Kidney (tissue), 14 donors: Measurements from ENCODE around the gene GRIK2. TPM values are rescaled to one million over a fixed set of nuclear protein-coding genes. Genes with fewer than 3 reads are reported as not detected.

ENCODE experiments used
- DNase-seq, 5 donors: peaks; one replicate each; pipeline ENCODE4 v3.0.0-alpha.2; 2013 to 2020
- FAIRE-seq: peaks from 2 replicates; lab custom pipeline; 2012; peaks lifted over from hg19 to GRCh38; lab: Jason Lieb, UNC
- H3K27ac ChIP-seq, 2 donors: one replicate each; pipeline ENCODE4 v1.7.0; 2013; ENCODE audit warnings: low read depth in 2 of 2, low read length in 2 of 2, inconsistent platforms in 1 of 2
- H3K27me3 ChIP-seq: one replicate; pipeline ENCODE4 v1.7.1; 2013; ENCODE audit warnings: low read length, inconsistent platforms; ENCODE audit not compliant: control insufficient read depth, insufficient read depth
- H3K36me3 ChIP-seq, 3 donors: one replicate each; pipeline versions ENCODE4 v1.7.0 to v1.7.1; 2013; ENCODE audit warnings: low read length in 3 of 3, control low read depth in 1 of 3, inconsistent platforms in 1 of 3; ENCODE audit not compliant: insufficient read depth in 3 of 3, control insufficient read depth in 2 of 3
- H3K4me1 ChIP-seq, 3 donors: one replicate each; pipeline versions ENCODE4 v1.7.0 to v1.7.1; 2013; ENCODE audit warnings: low read length in 3 of 3, inconsistent platforms in 1 of 3, low read depth in 1 of 3; ENCODE audit not compliant: control insufficient read depth in 2 of 3, insufficient read depth in 2 of 3
- H3K4me3 ChIP-seq, 3 donors: one replicate each; pipeline versions ENCODE4 v1.7.0 to v1.8.1; 2013; ENCODE audit warnings: low read length in 3 of 3, control low read depth in 1 of 3, inconsistent platforms in 1 of 3
- H3K9ac ChIP-seq, 3 donors: one replicate each; pipeline versions ENCODE4 v1.7.0 to v1.7.1; 2013; ENCODE audit warnings: low read length in 3 of 3, control low read depth in 1 of 3, inconsistent platforms in 1 of 3
- H3K9me3 ChIP-seq, 3 donors: one replicate each; pipeline versions ENCODE4 v1.7.0 to v1.7.1; 2013; ENCODE audit warnings: low read length in 3 of 3, control low read depth in 1 of 3, inconsistent platforms in 1 of 3; ENCODE audit not compliant: control insufficient read depth in 2 of 3, insufficient read depth in 1 of 3
- CTCF ChIP-seq: IDR thresholded peaks from 3 replicates; pipeline ENCODE4 v1.5.1; 2012; ENCODE audit warnings: mild to moderate bottlenecking, moderate library complexity, borderline replicate concordance; ENCODE audit not compliant: insufficient read depth; ENCODE audit errors: extremely low read depth
- intact Hi-C: fragments of 100-400 bp; cut with DNase I; formaldehyde crosslinking; loops from one replicate; pipeline ENCODE4 v1.11.1; 2022
- polyA plus RNA-seq: library from polyadenylated mRNA; stranded (reverse); fragments of 350-450 nt; fragmentation: Illumina TruSeq; extraction: RNeasy Lipid Tissue Mini Kit (QIAGEN cat#74804); gene quantifications from one replicate; pipeline ENCODE4 v1.2.3, GENCODE V29; 2014; ENCODE audit warnings: low read depth, low replicate concordance; ENCODE audit not compliant: insufficient read depth
- total RNA-seq: library from RNA; stranded (reverse); fragmentation: NEBNext Ultra II Directional; extraction: Animal tissue kit (Norgen Biotek cat#: 25700); gene quantifications from one replicate; pipeline ENCODE4 v1.2.1, GENCODE V29; 2021
- donor health status: control.
- donor health status: control.
- donor health status: control.
- donor health status: control.
- donor health status: control.
- donor health status: DM: yes; HTN: yes; CAD: no.
- donor health status: Normal renal cell carcinoma (clear cell type).

Gene GRIK2
- total and polyA plus RNA-seq, 2 donors from 2014 or later = 0.82 to 1.4 TPM

GRCh38 chr6:101450901-101451300 lies 57.4 kb downstream of the GRIK2 start:
- H3K9ac ChIP-seq = no peak overlapping the region
- TF ChIP-seq CTCF = no peak
- no peaks in the 10 kb centered on the region for H3K36me3 ChIP-seq
- no peak overlapping the region for H3K27ac ChIP-seq
- H3K4me3 ChIP-seq = no peak overlapping the region
- H3K27me3 ChIP-seq = no peaks in the 10 kb centered on the region
- intact Hi-C loops = no loop called here
- H3K9me3 ChIP-seq = no peaks in the 10 kb centered on the region
- peaks cover 0 to 2% (median 0%) of the 10 kb centered on the region in 3 donors for H3K4me1 ChIP-seq
- FAIRE-seq (no peak), DNase-seq (no peak)

GRCh38 chr6:101451981-101452380 lies 58.5 kb downstream of the GRIK2 start:
- no peak for FAIRE-seq
- no peak for TF ChIP-seq CTCF

GRCh38 chr6:101453221-101453620 lies 59.7 kb downstream of the GRIK2 start:
- no peaks in the 10 kb centered on the region for H3K27me3 ChIP-seq
- H3K9me3 ChIP-seq = no peaks in the 10 kb centered on the region
- H3K9ac ChIP-seq = no peak overlapping the region
- peaks cover 0 to 2% (median 0%) of the 10 kb centered on the region in 3 donors for H3K4me1 ChIP-seq
- DNase-seq (no peak), FAIRE-seq (no peak)
- H3K27ac ChIP-seq = no peak overlapping the region
- TF ChIP-seq CTCF = no peak
- H3K4me3 ChIP-seq = no peak overlapping the region
- H3K36me3 ChIP-seq = no peaks in the 10 kb centered on the region
- intact Hi-C loops = no loop called here

More at GRCh38 chr6:101451981-101452380, 58.5 kb downstream of the GRIK2 start:
- no peak for DNase-seq
- intact Hi-C loops = no loop called here
- no peaks in the 10 kb centered on the region for H3K27me3 ChIP-seq
- peaks cover 0 to 2% (median 0%) of the 10 kb centered on the region in 3 donors for H3K4me1 ChIP-seq
- no peak overlapping the region for H3K4me3 ChIP-seq
- H3K9ac ChIP-seq = no peak overlapping the region
- H3K36me3 ChIP-seq = no peaks in the 10 kb centered on the region
- no peak overlapping the region for H3K27ac ChIP-seq
- no peaks in the 10 kb centered on the region for H3K9me3 ChIP-seq
